Germinal center (tissue), 1 donor: ENCODE results near the gene WDR46.
"Not testable (repeated sequence)": the region's sequence is repeated elsewhere in the genome, so short reads cannot be mapped to it uniquely, and the experiment has no call there.

Experiments
- DNase-seq: peaks from one replicate; pipeline ENCODE4 v3.0.0; 2012; ENCODE audit warnings: mixed read lengths, low spot score

WDR46 gene

DNA sequence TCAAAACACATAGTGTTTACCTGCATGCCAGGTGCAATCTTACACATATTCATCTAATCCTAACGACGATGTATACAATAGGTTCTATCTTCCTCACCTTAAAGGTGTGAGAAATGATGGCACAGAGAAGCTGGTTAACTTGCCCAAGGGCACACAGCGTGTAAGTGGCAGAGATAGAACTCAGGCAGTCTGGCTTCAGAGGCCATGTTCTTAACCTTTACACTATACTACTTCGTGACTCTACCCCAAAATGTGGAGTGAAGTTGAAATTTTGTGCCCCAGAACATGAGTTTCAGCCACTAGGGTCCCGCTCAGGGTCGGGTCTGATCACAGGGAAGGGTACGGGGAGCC is 17.9 kb downstream of the WDR46 start:
- DNase-seq = no peak

GRCh38 chr6:33264015-33264414 is 25.0 kb downstream of the WDR46 start:
- DNase-seq = no peak

DNA sequence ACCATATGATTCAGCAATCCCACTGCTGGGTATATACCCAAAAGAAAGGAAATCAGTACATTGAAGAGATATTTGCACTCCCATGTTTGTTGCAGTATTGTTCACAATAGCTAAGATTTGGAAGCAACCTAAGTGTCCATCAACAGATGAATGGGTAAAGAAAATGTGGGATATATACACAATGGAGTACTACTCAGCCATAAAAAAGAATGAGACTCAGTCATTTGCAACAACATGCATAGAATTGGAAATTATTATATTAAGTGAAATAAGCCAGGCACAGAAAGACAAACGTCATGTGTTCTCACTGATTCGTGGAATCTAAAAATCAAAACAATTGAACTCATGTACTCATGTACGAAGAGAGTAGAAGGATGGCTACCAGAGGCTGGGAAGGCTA is 26.5 kb downstream of the WDR46 start:
- DNase-seq = not testable (repeated sequence)

DNA sequence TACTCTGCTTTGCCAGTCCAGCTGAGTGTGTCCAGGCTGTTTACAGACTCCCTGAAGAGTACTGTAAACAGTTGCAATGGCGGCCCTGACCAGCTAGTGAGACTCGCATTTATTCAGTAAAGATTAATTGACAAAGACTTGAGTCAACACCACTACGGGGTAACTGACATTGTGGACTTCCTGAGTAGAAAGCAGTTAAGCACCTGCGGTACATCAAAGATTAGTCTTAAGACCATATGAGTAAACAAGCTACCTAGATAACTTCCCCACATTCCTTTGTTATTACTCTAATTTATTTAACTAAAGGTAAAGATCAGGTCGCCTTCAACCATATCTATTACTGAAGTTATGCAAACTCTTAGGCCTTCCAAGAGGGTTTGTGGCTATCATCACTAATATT is 30.0 kb downstream of the WDR46 start:
- DNase-seq = no peak

GRCh38 chr6:33254591-33254990 is 34.4 kb downstream of the WDR46 start:
- no peak for DNase-seq

- DNase-seq = no peak
Measured at GRCh38 chr6:33252759-33253158, 36.3 kb downstream of the WDR46 start.

DNA sequence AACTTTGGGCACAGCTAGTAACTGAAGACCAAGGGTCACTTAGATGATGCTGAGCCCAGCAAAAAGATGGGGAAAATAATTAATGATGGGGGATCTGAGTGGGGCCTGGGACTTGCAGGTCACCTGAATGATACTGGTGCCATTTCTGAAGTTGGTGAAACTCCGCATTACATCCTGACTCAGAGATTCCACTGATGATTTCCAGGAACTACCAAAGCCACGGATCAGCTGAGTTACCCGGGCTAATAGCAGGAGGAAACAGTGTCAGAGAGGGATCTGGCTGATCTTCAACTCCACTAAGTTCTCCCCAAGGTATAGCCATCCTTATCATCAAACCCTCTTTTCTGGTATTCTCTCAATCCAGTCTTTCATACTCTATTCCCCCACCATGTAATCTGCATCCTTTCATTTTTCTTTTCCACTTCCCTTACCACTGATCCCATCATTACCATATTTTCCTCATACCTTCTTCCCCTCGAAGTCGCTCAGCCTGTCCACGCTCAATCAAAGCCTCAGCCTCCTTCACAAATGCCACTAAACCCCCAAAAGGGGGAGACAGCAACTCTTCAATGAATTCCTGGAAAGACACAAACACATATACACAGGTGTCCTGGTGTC is 37.5 kb downstream of the WDR46 start:
- DNase-seq = no peak

DNA sequence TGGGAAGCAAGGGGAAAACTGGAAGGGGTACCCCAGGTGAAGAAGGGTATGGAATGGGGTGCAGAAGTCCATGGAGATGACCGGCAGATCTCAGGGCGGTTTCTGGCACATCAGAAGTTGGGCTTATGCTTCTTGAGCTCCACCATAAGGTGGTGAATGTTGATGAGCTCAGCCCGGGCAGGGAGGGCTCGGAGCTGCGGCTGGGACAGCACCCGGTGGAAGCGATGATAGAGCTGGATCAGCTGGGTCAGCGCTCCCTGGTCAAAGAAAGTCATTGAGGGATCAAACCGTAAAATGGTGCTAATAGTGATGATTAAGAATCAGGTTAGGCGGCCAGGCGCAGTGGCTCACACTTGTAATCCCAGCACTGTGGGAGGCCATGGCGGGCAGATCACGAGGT is 38.3 kb downstream of the WDR46 start:
- no peak for DNase-seq

GRCh38 chr6:33249732-33250630 is 39.1 kb downstream of the WDR46 start:
- no peak for DNase-seq

- peak; percentile 90 for DNase-seq
Measured at GRCh38 chr6:33248932-33249731, 39.9 kb downstream of the WDR46 start.

DNA sequence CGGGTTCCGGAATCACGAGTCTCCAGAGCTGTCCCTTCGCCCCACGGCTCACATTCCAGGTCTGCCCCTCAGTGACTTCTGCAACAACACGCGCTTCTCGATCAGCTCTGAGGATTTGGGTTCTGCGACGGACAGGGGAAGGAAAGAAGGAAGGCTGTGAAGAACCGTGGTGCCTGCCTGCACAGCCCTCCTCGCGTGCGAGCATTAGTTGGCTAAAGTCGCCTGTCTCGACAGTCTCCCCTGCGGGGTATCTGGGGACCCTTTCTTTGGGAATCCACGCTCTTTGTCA is 40.5 kb downstream of the WDR46 start:
- DNase-seq = peak; percentile 26

DNA sequence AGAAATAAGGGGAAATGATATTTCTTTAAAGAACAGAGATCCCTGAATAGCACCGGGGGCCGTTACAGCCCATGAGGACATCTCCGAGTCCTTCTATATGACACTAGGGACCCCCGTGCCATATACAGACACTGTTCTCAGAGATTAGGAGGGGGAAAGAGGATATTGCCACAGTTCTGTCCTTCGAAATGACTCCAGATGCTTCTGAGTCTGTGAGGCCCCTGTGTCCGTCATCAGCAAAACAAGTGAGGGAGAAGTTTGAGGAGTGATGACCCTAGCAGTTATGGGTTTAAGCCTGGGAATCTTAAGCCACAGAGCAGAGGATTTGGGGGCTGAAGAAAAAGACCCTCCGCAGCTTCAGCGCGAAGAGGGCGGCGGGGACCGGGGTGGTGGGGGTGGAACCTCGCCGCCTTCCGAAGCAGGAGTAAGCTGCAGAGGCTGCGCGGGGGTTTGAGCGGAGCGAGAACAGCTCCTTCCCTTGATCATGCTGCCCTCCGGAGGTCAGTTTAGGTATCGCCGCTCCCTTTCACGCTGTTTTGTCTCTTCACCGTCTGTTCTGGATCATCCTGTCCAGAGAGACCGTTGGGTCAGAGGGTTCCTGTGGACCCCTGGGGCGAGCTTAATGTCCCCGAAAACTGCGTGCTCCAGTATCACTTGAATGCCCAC is 40.9 kb downstream of the WDR46 start:
- peak; percentile 80 for DNase-seq

DNA sequence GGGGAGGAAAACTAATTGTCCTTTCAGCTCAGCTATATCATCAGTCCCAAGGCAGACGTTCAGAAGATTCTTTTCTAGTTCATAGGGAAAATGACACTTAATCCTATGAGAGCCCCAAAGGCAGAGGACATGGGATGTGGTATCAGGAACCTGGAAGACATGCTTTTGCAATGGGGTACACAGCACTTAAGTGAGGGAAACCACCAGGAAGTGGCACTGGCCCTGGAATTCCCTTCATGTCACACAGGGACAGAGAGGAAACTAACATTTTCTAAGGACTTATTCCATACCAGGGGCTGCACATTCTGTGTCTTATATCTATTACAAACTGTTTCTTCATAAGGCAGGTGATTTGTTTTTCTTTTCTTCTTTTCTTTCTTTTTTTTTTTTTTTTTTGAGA is 45.6 kb downstream of the WDR46 start:
- DNase-seq = no peak

GRCh38 chr6:33241968-33242367 is 47.1 kb downstream of the WDR46 start:
- DNase-seq = no peak

- no peak for DNase-seq
Measured at GRCh38 chr6:33237741-33238140, 51.3 kb downstream of the WDR46 start.

DNA sequence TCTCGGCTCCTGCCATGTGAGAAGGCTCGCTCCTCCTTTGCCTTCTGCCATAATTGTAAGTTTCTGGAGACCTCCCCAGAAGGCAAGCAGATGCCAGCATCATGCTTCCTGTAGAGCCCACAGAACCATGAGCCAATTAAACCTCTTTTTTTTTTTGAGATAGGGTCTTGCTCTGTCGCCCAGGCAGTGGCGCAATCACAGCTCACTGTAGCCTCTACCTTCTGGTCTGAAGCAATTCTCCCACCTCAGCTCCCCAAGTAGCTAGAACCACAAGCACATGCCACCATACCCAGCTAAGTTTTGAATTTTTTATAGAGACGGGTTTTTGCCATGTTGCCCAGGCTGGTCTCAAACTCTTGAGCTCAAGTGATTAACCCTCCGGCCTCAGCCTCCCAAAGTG is 52.2 kb downstream of the WDR46 start:
- DNase-seq = no peak

DNA sequence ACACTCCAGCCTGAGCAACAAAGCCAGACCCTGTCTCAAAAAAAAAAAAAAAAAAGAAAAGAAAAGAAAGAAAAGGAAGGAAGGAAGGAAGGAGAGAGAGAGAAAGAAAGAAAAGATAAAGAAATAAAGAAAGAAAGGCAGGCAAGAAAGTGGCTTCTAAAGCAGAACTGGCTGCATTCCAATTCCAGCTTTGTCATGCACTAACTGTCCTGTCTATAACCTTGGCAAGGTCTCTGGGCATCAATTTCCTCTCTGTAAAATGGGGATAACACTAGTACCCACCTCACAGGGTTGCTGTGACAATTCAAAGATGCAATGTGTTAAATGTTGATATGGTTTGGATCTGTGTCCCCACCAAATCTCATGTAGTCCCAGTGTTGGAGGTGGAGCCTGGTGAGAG is 52.7 kb downstream of the WDR46 start:
- no peak for DNase-seq

DNA sequence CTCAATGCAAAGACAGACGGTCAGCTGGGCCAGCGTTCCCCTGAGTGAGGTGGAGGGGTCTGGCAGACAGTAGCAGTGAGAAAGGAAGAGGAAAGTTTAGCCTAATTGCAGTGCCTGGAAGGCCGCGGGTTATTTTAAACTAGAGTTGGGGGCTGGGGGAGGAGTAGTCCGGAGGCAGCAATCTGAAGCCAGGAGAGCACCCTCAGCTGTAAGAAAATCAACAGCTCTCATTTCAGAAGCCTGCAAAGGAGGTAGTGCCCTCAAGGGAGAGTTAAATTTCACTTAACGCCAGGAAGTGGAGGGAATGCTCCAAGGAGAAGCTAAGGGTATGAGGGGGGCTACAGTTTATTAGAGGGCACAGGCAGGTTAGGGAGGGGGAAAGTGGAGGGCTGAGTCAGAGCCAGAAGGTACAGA is 53.8 kb downstream of the WDR46 start:
- DNase-seq = no peak
